Measurements from ENCODE around the gene RNF111. TPM values are rescaled to one million over a fixed set of nuclear protein-coding genes. Genes with fewer than 3 reads are reported as not detected.
A peak's percentile ranks its signal among the peaks of the same experiment; 100 is the strongest.

Gene RNF111
- total and polyA plus RNA-seq, 10 of the 15 experiments (the other 5 are each of a cell fraction or from before 2014, with no cell fraction given), result 8.6 to 34.7 (median 15.7) TPM

DNA sequence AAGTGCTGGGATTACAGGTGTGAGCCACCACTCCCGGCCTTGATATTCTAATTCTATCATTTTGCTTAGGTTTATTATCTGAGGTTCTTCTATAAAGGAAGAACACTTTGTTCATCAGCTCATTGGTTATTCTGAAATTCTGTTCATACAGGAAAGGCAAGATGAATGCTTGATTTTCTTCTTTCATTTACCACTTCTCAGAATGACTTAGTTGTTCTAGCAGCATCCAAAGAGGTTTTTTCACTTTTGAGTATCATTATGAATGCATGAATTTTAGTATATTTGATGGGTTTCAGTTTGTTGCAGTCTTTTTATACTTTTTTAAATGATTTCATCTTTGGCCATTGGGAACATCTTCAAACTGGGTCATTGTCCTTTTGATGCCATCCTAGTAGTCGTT is 51.8 kb downstream of the RNF111 start:
- WGBS (ENCODE audit: insufficient coverage, insufficient replicate concordance, low lambda C conversion rate, missing lambda C conversion rate), result 29% methylated on average over 2 of the region's 2 CpGs
- no peak overlapping the region for H2AFZ ChIP-seq (ENCODE audit: control insufficient read depth, low read depth, low read length)

DNA sequence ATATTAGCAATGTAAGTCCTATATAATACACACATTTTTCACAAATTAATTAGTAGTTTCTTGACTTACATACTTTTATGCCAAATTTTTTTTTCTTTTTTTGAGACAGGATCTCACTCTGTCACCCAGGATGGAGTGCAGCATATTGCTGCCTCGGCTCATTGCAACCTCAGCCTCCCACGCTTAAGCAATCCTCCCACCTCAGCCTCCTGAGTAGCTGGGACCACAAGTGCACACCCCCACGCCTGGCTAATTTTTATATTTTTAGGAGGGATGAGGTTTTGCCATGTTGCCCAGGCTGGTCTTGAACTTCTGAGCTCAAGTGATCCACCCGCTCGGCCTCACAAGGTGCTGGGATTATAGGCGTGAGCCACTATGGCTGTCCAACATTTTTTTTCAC is 54.6 kb downstream of the RNF111 start:
- POLR2A ChIA-PET, result interaction anchor here (0.6 to 1.0 kb wide), 3 partner anchors 11 to 63 kb away, joined by 3 to 7 read pairs (median 4); no protein-coding TSS in a partner anchor
- H2AFZ ChIP-seq (ENCODE audit: control insufficient read depth, low read depth, low read length), result no peak overlapping the region
- WGBS (ENCODE audit: insufficient coverage, insufficient replicate concordance, low lambda C conversion rate, missing lambda C conversion rate), result 75% methylated on average over 6 of the region's 6 CpGs
- no peaks in the 10 kb centered on the region for H3K4me1 ChIP-seq (ENCODE audit: control insufficient read depth, insufficient read depth, low read length)
- no peak for ATAC-seq
- no peaks in the 10 kb centered on the region; the same call in 1 of the 2 replicates for H4K20me1 ChIP-seq (ENCODE audit: control insufficient read depth, insufficient read depth)
- RAD21 ChIA-PET (ENCODE audit: unreplicated experiment), result no interaction called here
- no peak overlapping the region for H3K4me3 ChIP-seq
- no peak overlapping the region for H3K4me2 ChIP-seq (ENCODE audit: control insufficient read depth, insufficient read depth)
- H3K36me3 ChIP-seq (ENCODE audit: control insufficient read depth in 2 of 2, insufficient read depth in 2 of 2, low read length in 1 of 2), result peaks cover 0 to 5% of the 10 kb centered on the region in 2 experiments; a peak in 2 of 4 replicates
- FAIRE-seq, result no peak
- DNase-seq (ENCODE audit: low read depth, low spot score), result no peak
- peaks cover 46% of the 10 kb centered on the region for H3K79me2 ChIP-seq (ENCODE audit: control insufficient read depth, insufficient read depth, low read length)
- no peak overlapping the region for H3K27ac ChIP-seq (ENCODE audit: control insufficient read depth, insufficient read depth)
- peaks cover 5% of the 10 kb centered on the region; the same call in 2 of the 3 replicates for H3K9me3 ChIP-seq (replicated peaks; ENCODE audit: control insufficient read depth, insufficient read depth, low read length)
- in situ Hi-C loops (cut with MboI) (no loop called here), intact Hi-C loops (cut with micrococcal nuclease; ENCODE audit: unreplicated experiment) (loop anchor here (2.0 kb wide), 1 partner anchor 19 kb away; no protein-coding TSS in a partner anchor)
- no TSS peak for BruUV-seq (replicated peaks)
- SMC1A ChIA-PET (ENCODE audit: uncharacterized antibody, unreplicated experiment), result no interaction called here
- H3K9ac ChIP-seq (ENCODE audit: control insufficient read depth, insufficient read depth, low read length), result no peak overlapping the region
- no peaks in the 10 kb centered on the region for H3K27me3 ChIP-seq (replicated peaks in 1 of 2; ENCODE audit: control insufficient read depth in 2 of 2, insufficient read depth in 2 of 2, low read length in 1 of 2)
- CTCF ChIA-PET, result interaction anchor here (0.9 kb wide), 1 partner anchor 62 kb away, joined by 3 read pairs; no protein-coding TSS in a partner anchor
- TF ChIP-seq, protein P1, sequence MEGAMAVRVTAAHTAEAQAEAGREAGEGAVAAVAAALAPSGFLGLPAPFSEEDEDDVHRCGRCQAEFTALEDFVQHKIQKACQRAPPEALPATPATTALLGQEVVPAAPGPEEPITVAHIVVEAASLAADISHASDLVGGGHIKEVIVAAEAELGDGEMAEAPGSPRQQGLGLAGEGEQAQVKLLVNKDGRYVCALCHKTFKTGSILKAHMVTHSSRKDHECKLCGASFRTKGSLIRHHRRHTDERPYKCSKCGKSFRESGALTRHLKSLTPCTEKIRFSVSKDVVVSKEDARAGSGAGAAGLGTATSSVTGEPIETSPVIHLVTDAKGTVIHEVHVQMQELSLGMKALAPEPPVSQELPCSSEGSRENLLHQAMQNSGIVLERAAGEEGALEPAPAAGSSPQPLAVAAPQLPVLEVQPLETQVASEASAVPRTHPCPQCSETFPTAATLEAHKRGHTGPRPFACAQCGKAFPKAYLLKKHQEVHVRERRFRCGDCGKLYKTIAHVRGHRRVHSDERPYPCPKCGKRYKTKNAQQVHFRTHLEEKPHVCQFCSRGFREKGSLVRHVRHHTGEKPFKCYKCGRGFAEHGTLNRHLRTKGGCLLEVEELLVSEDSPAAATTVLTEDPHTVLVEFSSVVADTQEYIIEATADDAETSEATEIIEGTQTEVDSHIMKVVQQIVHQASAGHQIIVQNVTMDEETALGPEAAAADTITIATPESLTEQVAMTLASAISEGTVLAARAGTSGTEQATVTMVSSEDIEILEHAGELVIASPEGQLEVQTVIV (IDR thresholded peaks at IDR 0.05; ENCODE audit: borderline replicate concordance, partially characterized antibody), result no peak
- no peak for TF ChIP-seq PAX8 (IDR thresholded peaks at IDR 0.05)
- no peak for TF ChIP-seq CBFB (IDR thresholded peaks at IDR 0.05; ENCODE audit: low read depth)
- TF ChIP-seq SIX5 (IDR thresholded peaks at IDR 0.05; ENCODE audit: low read depth, low read length, severe bottlenecking), result no peak
- no peak for TF ChIP-seq MTA3 (IDR thresholded peaks at IDR 0.05; ENCODE audit: borderline replicate concordance, low read length)
- TF ChIP-seq CHD4 (IDR thresholded peaks at IDR 0.05), result no peak
- no peak for TF ChIP-seq NR2C2 (IDR thresholded peaks at IDR 0.05; ENCODE audit: borderline replicate concordance, control insufficient read depth, insufficient read length, low read depth)
- TF ChIP-seq ZNF384 (IDR thresholded peaks at IDR 0.05; ENCODE audit: borderline replicate concordance, low read depth, low read length), result no peak
- no peak for TF ChIP-seq POLR2AphosphoS2 (IDR thresholded peaks at IDR 0.05; ENCODE audit: low read depth, low read length)

More for the DNA sequence above, 51.8 kb downstream of the RNF111 start:
- CTCF ChIA-PET, result interaction anchor here (1.0 to 1.5 kb wide), 2 partner anchors 13 to 16 kb away, joined by 4 to 5 read pairs; no protein-coding TSS in a partner anchor
- Histone ChIP-seq H3K27me3 (replicated peaks in 1 of 2; ENCODE audit: control insufficient read depth in 2 of 2, insufficient read depth in 2 of 2, low read length in 1 of 2) (no peaks in the 10 kb centered on the region), H3K4me1 (ENCODE audit: control insufficient read depth, insufficient read depth, low read length) (no peaks in the 10 kb centered on the region), H3K9me3 (replicated peaks; ENCODE audit: control insufficient read depth, insufficient read depth, low read length) (peaks cover 24% of the 10 kb centered on the region), H3K9ac (ENCODE audit: control insufficient read depth, insufficient read depth, low read length) (no peak overlapping the region), H3K79me2 (ENCODE audit: control insufficient read depth, insufficient read depth, low read length) (peaks cover 52% of the 10 kb centered on the region), H3K4me2 (ENCODE audit: control insufficient read depth, insufficient read depth) (no peak overlapping the region), H4K20me1 (ENCODE audit: control insufficient read depth, insufficient read depth) (no peaks in the 10 kb centered on the region), H3K4me3 (0 out of 2 replicates have a peak overlapping the region, but pooled peaks have one; percentile 7), H3K27ac (ENCODE audit: control insufficient read depth, insufficient read depth) (no peak overlapping the region), H3K36me3 (ENCODE audit: control insufficient read depth in 2 of 2, insufficient read depth in 2 of 2, low read length in 1 of 2) (peaks cover 1 to 18% of the 10 kb centered on the region in 2 experiments; a peak in 2 of 4 replicates)
- in situ Hi-C loops (cut with MboI), result no loop called here
- no peak for DNase-seq (ENCODE audit: low read depth, low spot score)
- no peak; the same call in 2 of the 3 replicates for ATAC-seq
- FAIRE-seq, result no peak
- RAD21 ChIA-PET (ENCODE audit: unreplicated experiment), result no interaction called here
- no TSS peak for BruUV-seq (replicated peaks)
- SMC1A ChIA-PET (ENCODE audit: uncharacterized antibody, unreplicated experiment), result interaction anchor here (1.1 to 1.5 kb wide), 3 partner anchors 16 to 465 kb away, joined by 3 to 5 read pairs (median 4); no protein-coding TSS in a partner anchor
- intact Hi-C loops (cut with micrococcal nuclease; ENCODE audit: unreplicated experiment), result no loop called here
- POLR2A ChIA-PET, result interaction anchor here (1.7 kb wide), 1 partner anchor 9 kb away, joined by 5 read pairs; no protein-coding TSS in a partner anchor
- peak; percentile 49; the same call in 1 of the 2 replicates for TF ChIP-seq NFIC (IDR thresholded peaks at IDR 0.05; ENCODE audit: low read depth, low read length)
- peak; percentile 67 for TF ChIP-seq JUNB (IDR thresholded peaks at IDR 0.05)
- TF ChIP-seq, protein P2, sequence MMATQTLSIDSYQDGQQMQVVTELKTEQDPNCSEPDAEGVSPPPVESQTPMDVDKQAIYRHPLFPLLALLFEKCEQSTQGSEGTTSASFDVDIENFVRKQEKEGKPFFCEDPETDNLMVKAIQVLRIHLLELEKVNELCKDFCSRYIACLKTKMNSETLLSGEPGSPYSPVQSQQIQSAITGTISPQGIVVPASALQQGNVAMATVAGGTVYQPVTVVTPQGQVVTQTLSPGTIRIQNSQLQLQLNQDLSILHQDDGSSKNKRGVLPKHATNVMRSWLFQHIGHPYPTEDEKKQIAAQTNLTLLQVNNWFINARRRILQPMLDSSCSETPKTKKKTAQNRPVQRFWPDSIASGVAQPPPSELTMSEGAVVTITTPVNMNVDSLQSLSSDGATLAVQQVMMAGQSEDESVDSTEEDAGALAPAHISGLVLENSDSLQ (IDR thresholded peaks at IDR 0.05), result no peak
- TF ChIP-seq TBL1XR1 (IDR thresholded peaks at IDR 0.05; ENCODE audit: low read depth, low read length), result no peak

Data from GM12878 (cell line).